ENCODE data around the gene SCIMP.
"Not testable (repeated sequence)": the region's sequence is repeated elsewhere in the genome, so short reads cannot be mapped to it uniquely, and the experiment has no call there.

GRCh38 chr17:5161793-5162192 lies 72.9 kb downstream of the SCIMP start:
- not testable (repeated sequence) for TF ChIP-seq CTCF, POLR2A (IDR thresholded peaks at IDR 0.05)

Measured in ovary (tissue), 3 donors.